HepG2 (cell line): Measurements from ENCODE around the gene ADAMTSL3.

ENCODE experiments used
- ARHGAP35 ChIP-seq: sonication (generic); formaldehyde crosslinking; IDR thresholded peaks from 2 replicates; pipeline ENCODE4 v1.9.0; 2022; ENCODE audit warnings: mild to moderate bottlenecking, inconsistent platforms, moderate library complexity, missing genetic modification reagents, borderline replicate concordance
- JUN ChIP-seq: sonication (generic); formaldehyde crosslinking; IDR thresholded peaks from 2 replicates; pipeline ENCODE4 v1.4.0; 2020; ENCODE audit warnings: mild to moderate bottlenecking, missing genetic modification reagents
- NFYB ChIP-seq: sonication (generic); formaldehyde crosslinking; IDR thresholded peaks from 2 replicates; pipeline ENCODE4 v1.4.0; 2020; ENCODE audit warnings: missing genetic modification reagents
- POLR2A ChIP-seq, 2 experiments: IDR thresholded peaks; 2 replicates each; pipeline ENCODE4 v1.6.1; 2011; ENCODE audit warnings: low read depth in 2 of 2, low read length in 2 of 2, mild to moderate bottlenecking in 1 of 2, moderate library complexity in 1 of 2; ENCODE audit not compliant: insufficient read depth in 1 of 2
- SP5 ChIP-seq: IDR thresholded peaks from 2 replicates; pipeline ENCODE4 v1.6.1; 2016; ENCODE audit warnings: low read depth, borderline replicate concordance
- TF ChIP-seq, protein P1 (sequence below): sonication (generic); formaldehyde crosslinking; IDR thresholded peaks from 2 replicates; pipeline ENCODE4 v1.4.0; 2020; ENCODE audit warnings: missing genetic modification reagents
- TF ChIP-seq, protein P2 (sequence below): sonication (generic); formaldehyde crosslinking; IDR thresholded peaks from 2 replicates; pipeline ENCODE4 v1.4.0; 2020; ENCODE audit warnings: missing genetic modification reagents

DNA sequence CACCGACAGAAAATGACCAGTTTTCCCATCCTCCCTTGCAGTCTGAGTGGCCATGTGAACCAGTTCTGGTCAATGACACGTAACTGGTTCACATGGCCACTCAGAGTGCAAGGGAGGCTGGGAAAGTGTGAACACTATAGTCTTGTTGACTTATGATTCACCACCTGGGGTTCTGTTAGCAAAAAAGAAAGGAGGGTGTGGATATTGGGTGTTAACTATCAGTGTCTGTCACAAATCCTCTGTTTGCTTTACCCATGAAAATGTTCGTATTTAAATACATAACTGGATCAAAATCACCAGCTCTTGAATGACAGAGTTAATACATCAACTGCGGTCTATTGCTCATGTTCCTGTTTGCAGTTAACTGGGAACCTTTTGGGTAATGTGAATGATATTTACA is 92.3 kb downstream of the ADAMTSL3 start:
- TF ChIP-seq ARHGAP35 (CRISPR knock-in tag) = no peak
- no peak for TF ChIP-seq NFYB (CRISPR knock-in tag)
- TF ChIP-seq POLR2A (IDR thresholded peaks at IDR 0.05; ENCODE audit: insufficient read depth in 1 of 2, low read depth in 2 of 2, low read length in 2 of 2) = no peak
- TF ChIP-seq, protein P1, sequence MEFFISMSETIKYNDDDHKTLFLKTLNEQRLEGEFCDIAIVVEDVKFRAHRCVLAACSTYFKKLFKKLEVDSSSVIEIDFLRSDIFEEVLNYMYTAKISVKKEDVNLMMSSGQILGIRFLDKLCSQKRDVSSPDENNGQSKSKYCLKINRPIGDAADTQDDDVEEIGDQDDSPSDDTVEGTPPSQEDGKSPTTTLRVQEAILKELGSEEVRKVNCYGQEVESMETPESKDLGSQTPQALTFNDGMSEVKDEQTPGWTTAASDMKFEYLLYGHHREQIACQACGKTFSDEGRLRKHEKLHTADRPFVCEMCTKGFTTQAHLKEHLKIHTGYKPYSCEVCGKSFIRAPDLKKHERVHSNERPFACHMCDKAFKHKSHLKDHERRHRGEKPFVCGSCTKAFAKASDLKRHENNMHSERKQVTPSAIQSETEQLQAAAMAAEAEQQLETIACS (CRISPR knock-in tag) = no peak
- TF ChIP-seq SP5 = no peak
- no peak for TF ChIP-seq JUN
- TF ChIP-seq, protein P2, sequence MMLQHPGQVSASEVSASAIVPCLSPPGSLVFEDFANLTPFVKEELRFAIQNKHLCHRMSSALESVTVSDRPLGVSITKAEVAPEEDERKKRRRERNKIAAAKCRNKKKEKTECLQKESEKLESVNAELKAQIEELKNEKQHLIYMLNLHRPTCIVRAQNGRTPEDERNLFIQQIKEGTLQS = no peak
